Suprapubic skin (tissue), 4 donors: ENCODE data around the gene AATF. TPM values are rescaled to one million over a fixed set of nuclear protein-coding genes. Genes with fewer than 3 reads are reported as not detected.

Source experiments
- DNase-seq, 2 donors: peaks; one replicate each; pipeline ENCODE4 v3.0.0-alpha.2; 2019; ENCODE audit warnings: low spot score in 2 of 2
- H3K27ac ChIP-seq: fragments of 200-600 bp; sonication (generic); one replicate; pipeline ENCODE4 v1.5.1; 2019
- H3K27me3 ChIP-seq: fragments of 200-600 bp; sonication (generic); one replicate; pipeline ENCODE4 v1.5.1; 2019
- H3K36me3 ChIP-seq: fragments of 200-600 bp; sonication (generic); one replicate; pipeline ENCODE4 v1.5.1; 2019
- H3K4me1 ChIP-seq: fragments of 200-600 bp; sonication (generic); one replicate; pipeline ENCODE4 v1.5.1; 2019
- H3K4me3 ChIP-seq: fragments of 200-600 bp; sonication (generic); one replicate; pipeline ENCODE4 v1.5.1; 2019; ENCODE audit warnings: mild to moderate bottlenecking
- H3K9me3 ChIP-seq: fragments of 200-600 bp; sonication (generic); one replicate; pipeline ENCODE4 v1.5.1; 2019
- EP300 ChIP-seq: sonication (generic); formaldehyde crosslinking; IDR thresholded peaks from one replicate; pipeline ENCODE4 v1.6.1; 2017; ENCODE audit warnings: antibody characterized with exemption
- POLR2A ChIP-seq, 2 donors: fragments of 450-650 bp; IDR thresholded peaks; one replicate each; pipeline ENCODE4 v1.6.1; 2017; ENCODE audit warnings: antibody characterized with exemption in 2 of 2, mild to moderate bottlenecking in 2 of 2, moderate library complexity in 2 of 2
- POLR2AphosphoS5 ChIP-seq, 3 donors: sonication (generic); formaldehyde crosslinking; IDR thresholded peaks; one replicate each; pipeline ENCODE4 v1.6.1; 2017; ENCODE audit warnings: antibody characterized with exemption in 3 of 3
- WGBS: methylation state at CpG from one replicate; pipeline ENCODE4 v1.1.5; 2018; 5-methylcytosine and 5-hydroxymethylcytosine counted together
- total RNA-seq, 4 donors: library from RNA; depleted of rRNA; stranded (reverse); fragments of >200 nt; gene quantifications; one replicate each; pipeline ENCODE4 v1.1.0, GENCODE V29; 2016
- TF ChIP-seq, protein P1 (sequence below), 2 donors: fragments of 200-600 bp in 1 of 2; fragments of 450-650 bp in 1 of 2; sonication (generic) in 1 of 2; IDR thresholded peaks; one replicate each; pipeline ENCODE4 v1.5.1; 2016 to 2019; ENCODE audit warnings: antibody characterized with exemption in 2 of 2, mild to moderate bottlenecking in 1 of 2, moderate library complexity in 1 of 2

Gene AATF
- total RNA-seq, 4 donors from 2014 or later, result 32.5 to 38.2 (median 36.0) TPM

GRCh38 chr17:36934692-36935630 is 13.8 kb upstream of the AATF start:
- WGBS, result 1% methylated on average over 36 of the region's 79 CpGs
- TF ChIP-seq, protein P1, sequence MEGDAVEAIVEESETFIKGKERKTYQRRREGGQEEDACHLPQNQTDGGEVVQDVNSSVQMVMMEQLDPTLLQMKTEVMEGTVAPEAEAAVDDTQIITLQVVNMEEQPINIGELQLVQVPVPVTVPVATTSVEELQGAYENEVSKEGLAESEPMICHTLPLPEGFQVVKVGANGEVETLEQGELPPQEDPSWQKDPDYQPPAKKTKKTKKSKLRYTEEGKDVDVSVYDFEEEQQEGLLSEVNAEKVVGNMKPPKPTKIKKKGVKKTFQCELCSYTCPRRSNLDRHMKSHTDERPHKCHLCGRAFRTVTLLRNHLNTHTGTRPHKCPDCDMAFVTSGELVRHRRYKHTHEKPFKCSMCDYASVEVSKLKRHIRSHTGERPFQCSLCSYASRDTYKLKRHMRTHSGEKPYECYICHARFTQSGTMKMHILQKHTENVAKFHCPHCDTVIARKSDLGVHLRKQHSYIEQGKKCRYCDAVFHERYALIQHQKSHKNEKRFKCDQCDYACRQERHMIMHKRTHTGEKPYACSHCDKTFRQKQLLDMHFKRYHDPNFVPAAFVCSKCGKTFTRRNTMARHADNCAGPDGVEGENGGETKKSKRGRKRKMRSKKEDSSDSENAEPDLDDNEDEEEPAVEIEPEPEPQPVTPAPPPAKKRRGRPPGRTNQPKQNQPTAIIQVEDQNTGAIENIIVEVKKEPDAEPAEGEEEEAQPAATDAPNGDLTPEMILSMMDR (IDR thresholded peaks at IDR 0.05), result no peak
- TF ChIP-seq POLR2AphosphoS5 (IDR thresholded peaks at IDR 0.05) (no peak), POLR2A (IDR thresholded peaks at IDR 0.05) (no peak), EP300 (no peak)
- no peaks in the 10 kb centered on the region for H3K36me3 ChIP-seq
- H3K4me1 ChIP-seq, result peaks cover 86% of the 10 kb centered on the region
- peaks cover 100% of the 10 kb centered on the region for H3K27me3 ChIP-seq
- peak overlapping the region; percentile 26 for H3K4me3 ChIP-seq
- H3K27ac ChIP-seq, result no peak overlapping the region
- no peaks in the 10 kb centered on the region for H3K9me3 ChIP-seq
- DNase-seq, result no peak

DNA sequence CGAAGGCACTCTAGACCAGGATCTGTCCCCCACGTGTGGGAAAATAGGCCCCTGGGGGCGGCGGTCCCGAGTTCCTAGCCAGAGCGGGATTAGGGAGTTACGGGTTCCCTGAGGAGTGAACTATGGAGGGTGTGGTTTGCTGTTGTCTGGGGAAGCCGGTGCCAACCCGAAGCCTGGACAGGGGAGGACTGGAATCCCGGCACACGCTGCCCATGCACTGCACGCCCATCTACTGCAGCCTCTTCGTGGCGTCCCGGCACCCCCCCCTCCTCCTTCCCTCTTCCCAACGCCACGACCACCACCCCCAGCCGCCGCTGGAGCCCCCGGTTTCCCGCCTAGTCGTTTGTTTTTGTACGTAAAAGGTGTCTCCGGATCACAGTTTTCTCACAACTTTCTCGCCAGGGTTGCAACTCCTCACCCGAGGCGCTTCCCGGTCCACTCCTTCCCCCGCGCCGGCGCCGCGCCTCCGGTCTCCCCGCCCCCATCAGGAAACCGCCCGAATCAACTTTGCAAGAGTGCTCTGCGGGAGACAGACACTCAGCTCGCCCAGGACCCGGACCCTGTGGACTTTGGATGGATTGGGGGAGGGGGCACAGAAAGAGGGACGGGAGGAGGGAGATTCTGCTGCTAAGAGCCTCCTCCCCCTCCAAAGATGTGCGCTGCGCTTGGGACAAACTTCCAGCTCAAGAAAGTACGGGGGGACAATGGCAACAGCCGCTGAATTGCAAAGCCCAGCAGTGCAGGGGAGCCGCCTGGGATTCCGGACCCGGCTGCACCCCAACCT is 12.9 kb upstream of the AATF start:
- no peak overlapping the region for H3K27ac ChIP-seq
- 2% methylated on average over 42 of the region's 49 CpGs for WGBS
- peaks cover 100% of the 10 kb centered on the region for H3K27me3 ChIP-seq
- peaks cover 95% of the 10 kb centered on the region for H3K4me1 ChIP-seq
- TF ChIP-seq, protein P1 (IDR thresholded peaks at IDR 0.05), result no peak
- TF ChIP-seq POLR2AphosphoS5 (IDR thresholded peaks at IDR 0.05) (no peak), EP300 (no peak), POLR2A (IDR thresholded peaks at IDR 0.05) (no peak)
- peak overlapping the region; percentile 20 for H3K4me3 ChIP-seq
- H3K36me3 ChIP-seq, result no peaks in the 10 kb centered on the region
- DNase-seq, result no peak
- no peaks in the 10 kb centered on the region for H3K9me3 ChIP-seq

- no peaks in the 10 kb centered on the region for H3K9me3 ChIP-seq
- DNase-seq, result no peak
- H3K36me3 ChIP-seq, result no peaks in the 10 kb centered on the region
- H3K27me3 ChIP-seq, result peaks cover 100% of the 10 kb centered on the region
- TF ChIP-seq POLR2AphosphoS5 (IDR thresholded peaks at IDR 0.05), result no peak
- no peak for TF ChIP-seq POLR2A (IDR thresholded peaks at IDR 0.05)
- no peak for TF ChIP-seq EP300
- TF ChIP-seq, protein P1 (IDR thresholded peaks at IDR 0.05), result no peak
- H3K4me1 ChIP-seq, result peaks cover 93% of the 10 kb centered on the region
- H3K27ac ChIP-seq, result no peak overlapping the region
- peak overlapping the region; percentile 20 for H3K4me3 ChIP-seq
- WGBS, result 5% methylated on average over 26 of the region's 58 CpGs
Measured at GRCh38 chr17:36936455-36937000, 12.2 kb upstream of the AATF start.

- H3K36me3 ChIP-seq, result no peaks in the 10 kb centered on the region
- peaks cover 92% of the 10 kb centered on the region for H3K4me1 ChIP-seq
- H3K9me3 ChIP-seq, result no peaks in the 10 kb centered on the region
- DNase-seq, result no peak
- H3K4me3 ChIP-seq, result peak within 1 kb of the TSS; percentile 20
- H3K27me3 ChIP-seq, result peaks cover 100% of the 10 kb centered on the region
- no peak within 1 kb of the TSS for H3K27ac ChIP-seq
- WGBS, result 3% methylated on average over 74 of the region's 75 CpGs
- no peak for TF ChIP-seq POLR2AphosphoS5 (IDR thresholded peaks at IDR 0.05)
- TF ChIP-seq, protein P1 (IDR thresholded peaks at IDR 0.05), result no peak
- no peak for TF ChIP-seq POLR2A (IDR thresholded peaks at IDR 0.05)
- no peak for TF ChIP-seq EP300
Measured at GRCh38 chr17:36937001-36937958, 11.5 kb upstream of the AATF start, which contains the start of gene LHX1. Gene LHX1 (plus strand): TSS chr17:36937475. CDS start chr17:36938198, 723 bp downstream.
